SK-N-SH (cell line): ENCODE data around the gene KDM1A. TPM values are rescaled to one million over a fixed set of nuclear protein-coding genes. Genes with fewer than 3 reads are reported as not detected.

Source experiments
- CTCF ChIA-PET: fragments of 300-600, 350-600 bp; formaldehyde crosslinking; extraction: SDS; loops from one replicate; lab custom pipeline; 2021; lab: Yijun Ruan, JAX
- POLR2A ChIA-PET: fragments of 350-600 bp; sonication (Branson Sonifier 250); formaldehyde crosslinking; extraction: SDS; loops from one replicate; lab custom pipeline; 2020; ENCODE audit warnings: antibody characterized with exemption, inconsistent platforms; lab: Yijun Ruan, JAX
- DNase-seq: peaks from one replicate; pipeline ENCODE4 v3.0.0; 2012
- H2AFZ ChIP-seq: fragments of 200-600 bp; sonication (generic); 2 replicates; pipeline ENCODE4 v1.8.1; 2016; ENCODE audit warnings: antibody characterized with exemption, mild to moderate bottlenecking, low read depth
- H3F3A ChIP-seq: fragments of 200-600 bp; sonication (generic); replicated peaks from 2 replicates; pipeline ENCODE3; 2016; ENCODE audit warnings: antibody characterized with exemption, mild to moderate bottlenecking; ENCODE audit not compliant: insufficient read depth
- H3K27ac ChIP-seq, 2 experiments: fragments of 200-500 bp in 1 of 2; fragments of 200-600 bp in 1 of 2; sonication (Bioruptor generic) in 1 of 2; sonication (generic), shearing (Covaris generic) in 1 of 2; 2 replicates each; pipeline versions ENCODE4 v1.5.1 to v1.6.1; 2014 to 2016; ENCODE audit warnings: low read depth in 2 of 2, inconsistent platforms in 1 of 2, low read length in 1 of 2, mild to moderate bottlenecking in 1 of 2, mixed read lengths in 1 of 2
- H3K27me3 ChIP-seq: fragments of 200-600 bp; sonication (generic), shearing (Covaris generic); 2 replicates; pipeline ENCODE4 v1.6.1; 2016; ENCODE audit warnings: mixed run types; ENCODE audit not compliant: insufficient read depth
- H3K36me3 ChIP-seq, 2 experiments: fragments of 200-500 bp in 1 of 2; fragments of 200-600 bp in 1 of 2; sonication (Bioruptor generic) in 1 of 2; sonication (generic) in 1 of 2; replicated peaks in 1 of 2; 2 replicates each; pipeline versions ENCODE3 to v1.5.1; 2014 to 2016; ENCODE audit warnings: low read length in 1 of 2, mild to moderate bottlenecking in 1 of 2; ENCODE audit not compliant: insufficient read depth in 2 of 2, control insufficient read depth in 1 of 2
- H3K4me1 ChIP-seq, 2 experiments: fragments of 200-500 bp in 1 of 2; fragments of 200-600 bp in 1 of 2; sonication (Bioruptor generic) in 1 of 2; sonication (generic), shearing (Covaris generic) in 1 of 2; 2 replicates each; pipeline versions ENCODE4 v1.5.1 to v1.6.1; 2014 to 2016; ENCODE audit warnings: low read depth in 1 of 2, low read length in 1 of 2, mixed run types in 1 of 2; ENCODE audit not compliant: insufficient read depth in 2 of 2, control insufficient read depth in 1 of 2
- H3K4me2 ChIP-seq: fragments of 200-600 bp; sonication (generic), shearing (Covaris generic); 2 replicates; pipeline ENCODE4 v1.6.1; 2017; ENCODE audit warnings: mixed run types
- H3K4me3 ChIP-seq, 2 experiments: fragments of 200-500 bp in 1 of 2; fragments of 200-600 bp in 1 of 2; sonication (Bioruptor generic) in 1 of 2; sonication (generic), shearing (Covaris generic) in 1 of 2; 2 replicates each; pipeline versions ENCODE4 v1.5.1 to v1.8.1; 2014 to 2016; ENCODE audit warnings: low read depth in 2 of 2, inconsistent platforms in 1 of 2, low read length in 1 of 2, mild to moderate bottlenecking in 1 of 2, mixed read lengths in 1 of 2, moderate library complexity in 1 of 2
- H3K79me2 ChIP-seq: fragments of 200-600 bp; sonication (generic); 2 replicates; pipeline ENCODE4 v1.8.1; 2017; ENCODE audit warnings: mild to moderate bottlenecking; ENCODE audit not compliant: insufficient read depth
- H3K9ac ChIP-seq: fragments of 200-600 bp; sonication (generic); 2 replicates; pipeline ENCODE4 v1.6.1; 2017; ENCODE audit warnings: mixed run types
- H3K9me2 ChIP-seq: fragments of 200-600 bp; sonication (generic); 2 replicates; pipeline ENCODE4 v1.6.1; 2017; ENCODE audit warnings: mixed run types
- H3K9me3 ChIP-seq: fragments of 200-600 bp; sonication (generic); 2 replicates; pipeline ENCODE4 v1.6.1; 2017; ENCODE audit warnings: mixed run types, mild to moderate bottlenecking, moderate library complexity
- H4K20me1 ChIP-seq: fragments of 200-600 bp; sonication (generic); 2 replicates; pipeline ENCODE4 v1.6.1; 2017; ENCODE audit warnings: mild to moderate bottlenecking, mixed run types; ENCODE audit not compliant: insufficient read depth
- ELF1 ChIP-seq: IDR thresholded peaks from 2 replicates; pipeline ENCODE4 v1.4.0; 2012
- EZH2phosphoT487 ChIP-seq: fragments of 200-600 bp; sonication (generic); IDR thresholded peaks from 2 replicates; pipeline ENCODE4 v1.6.1; 2017; ENCODE audit warnings: low read depth, mixed run types, mild to moderate bottlenecking, antibody characterized with exemption, moderate library complexity, borderline replicate concordance
- FOXM1 ChIP-seq: IDR thresholded peaks from 2 replicates; pipeline ENCODE4 v1.4.0; 2012; ENCODE audit warnings: low read depth, mild to moderate bottlenecking
- GABPA ChIP-seq: IDR thresholded peaks from 2 replicates; pipeline ENCODE4 v1.4.0; 2012; ENCODE audit warnings: low read depth, mild to moderate bottlenecking
- IRF3 ChIP-seq: fragments of 150-350 bp; IDR thresholded peaks from 2 replicates; pipeline ENCODE4 v1.6.1; 2016; ENCODE audit warnings: mild to moderate bottlenecking, low read depth, low read length
- JUND ChIP-seq: IDR thresholded peaks from 2 replicates; pipeline ENCODE4 v1.4.0; 2012
- MAX ChIP-seq: IDR thresholded peaks from 2 replicates; pipeline ENCODE4 v1.4.0; 2012; ENCODE audit warnings: low read depth
- MXI1 ChIP-seq: IDR thresholded peaks from 2 replicates; pipeline ENCODE4 v1.6.1; 2012; ENCODE audit warnings: mild to moderate bottlenecking, low read depth, low read length, improper control_type of control experiment
- NFIC ChIP-seq: IDR thresholded peaks from 2 replicates; pipeline ENCODE4 v1.4.0; 2012; ENCODE audit warnings: borderline replicate concordance
- NRF1 ChIP-seq: IDR thresholded peaks from 2 replicates; pipeline ENCODE4 v1.6.1; 2012; ENCODE audit warnings: low read depth, mild to moderate bottlenecking, low read length
- POLR2AphosphoS5 ChIP-seq: IDR thresholded peaks from 2 replicates; pipeline ENCODE4 v1.6.1; 2012; ENCODE audit warnings: low read depth, low read length
- RFX5 ChIP-seq: IDR thresholded peaks from 2 replicates; pipeline ENCODE4 v1.6.1; 2012; ENCODE audit warnings: mild to moderate bottlenecking, improper control_type of control experiment, low read length
- RXRA ChIP-seq: IDR thresholded peaks from 2 replicates; pipeline ENCODE4 v1.4.0; 2012; ENCODE audit warnings: low read depth, mild to moderate bottlenecking, borderline replicate concordance
- TCF12 ChIP-seq: IDR thresholded peaks from 2 replicates; pipeline ENCODE4 v1.4.0; 2012
- TEAD4 ChIP-seq: IDR thresholded peaks from 2 replicates; pipeline ENCODE4 v1.4.0; 2012; ENCODE audit warnings: mild to moderate bottlenecking, borderline replicate concordance; ENCODE audit not compliant: insufficient read depth
- USF1 ChIP-seq: IDR thresholded peaks from 2 replicates; pipeline ENCODE4 v1.4.0; 2012; ENCODE audit warnings: low read depth, borderline replicate concordance
- USF2 ChIP-seq: fragments of 150-350 bp; IDR thresholded peaks from 2 replicates; pipeline ENCODE4 v1.6.1; 2017; ENCODE audit warnings: antibody characterized with exemption, low read length, low read depth, borderline replicate concordance
- YY1 ChIP-seq: IDR thresholded peaks from 2 replicates; pipeline ENCODE4 v1.4.0; 2012; ENCODE audit warnings: low read depth, mild to moderate bottlenecking
- WGBS: methylation state at CpG from one replicate; pipeline ENCODE4 v1.1.6; 2017; ENCODE audit warnings: low lambda C conversion rate; 5-methylcytosine and 5-hydroxymethylcytosine counted together
- polyA plus RNA-seq, 3 experiments: library from polyadenylated mRNA; depleted of rRNA; stranded (reverse); fragments of >200 nt; gene quantifications; 2 replicates each; pipeline ENCODE4 v1.2.3, GENCODE V29; 2012

Gene KDM1A
- polyA plus RNA-seq, 1 of the 3 experiments (the other 2 are of a cell fraction): 71.0 TPM

- peaks cover 9% of the 10 kb centered on the region for H3F3A ChIP-seq
- H3K27me3 ChIP-seq: no peaks in the 10 kb centered on the region
- H3K36me3 ChIP-seq: peaks cover 52 to 92% of the 10 kb centered on the region in 2 experiments
- no peak overlapping the region for H3K9ac ChIP-seq
- no peak for DNase-seq
- no peaks in the 10 kb centered on the region for H3K9me2 ChIP-seq
- POLR2A ChIA-PET: no interaction called here
- peaks cover 10% of the 10 kb centered on the region; the same call in 1 of the 2 replicates for H4K20me1 ChIP-seq
- no peaks in the 10 kb centered on the region for H3K9me3 ChIP-seq
- no peak overlapping the region for H3K27ac ChIP-seq
- H2AFZ ChIP-seq: no peak overlapping the region
- H3K4me3 ChIP-seq: no peak overlapping the region
- CTCF ChIA-PET: interaction anchor here (1.1 to 5.1 kb wide), 3 partner anchors 10 to 96 kb away, joined by 3 to 31 read pairs (median 25); no protein-coding TSS in a partner anchor
- H3K79me2 ChIP-seq: peaks cover 17% of the 10 kb centered on the region
- 95% methylated on average over 2 of the region's 2 CpGs for WGBS
- H3K4me2 ChIP-seq: no peak overlapping the region
- H3K4me1 ChIP-seq: no peaks in the 10 kb centered on the region
- TF ChIP-seq NRF1: no peak
- TF ChIP-seq MXI1: no peak
- no peak for TF ChIP-seq EZH2phosphoT487
Observed at GRCh38 chr1:23088027-23088426, 68.8 kb downstream of the KDM1A start.

GRCh38 chr1:23090056-23090455 is 70.8 kb downstream of the KDM1A start:
- Histone ChIP-seq H3K36me3 (peaks cover 57 to 89% of the 10 kb centered on the region in 2 experiments), H2AFZ (no peak overlapping the region), H3K79me2 (peaks cover 30% of the 10 kb centered on the region), H3K27ac (no peak overlapping the region), H3K4me1 (no peaks in the 10 kb centered on the region)
- no peak for DNase-seq
- WGBS: 94% methylated on average over 1 of the region's 1 CpG
- ChIA-PET POLR2A (no interaction called here), CTCF (interaction anchor here (1.2 to 13.1 kb wide), 5 partner anchors 9 to 127 kb away, joined by 3 to 419 read pairs (median 5); partner anchors contain the start of gene HTR1D)
- TF ChIP-seq FOXM1: no peak
- TF ChIP-seq NFIC: no peak
- TF ChIP-seq, all 33 proteins: peak for 0
- H3K9me3 ChIP-seq: no peaks in the 10 kb centered on the region
- H3K9ac ChIP-seq: no peak overlapping the region
- H3F3A ChIP-seq: no peaks in the 10 kb centered on the region
- no peak overlapping the region for H3K4me3 ChIP-seq
- H3K27me3 ChIP-seq: no peaks in the 10 kb centered on the region
- H4K20me1 ChIP-seq: peaks cover 10% of the 10 kb centered on the region; the same call in 1 of the 2 replicates
- no peaks in the 10 kb centered on the region for H3K9me2 ChIP-seq
- H3K4me2 ChIP-seq: no peak overlapping the region

GRCh38 chr1:23091545-23091944 is 72.3 kb downstream of the KDM1A start:
- Histone ChIP-seq H3K9ac (no peak overlapping the region), H3K9me3 (no peaks in the 10 kb centered on the region), H3K4me3 (no peak overlapping the region), H3K79me2 (peaks cover 42% of the 10 kb centered on the region), H3K9me2 (no peaks in the 10 kb centered on the region), H4K20me1 (0 out of 2 replicates have a peak, but pooled peaks cover 6% of the 10 kb centered on the region), H3K36me3 (peaks cover 59 to 76% of the 10 kb centered on the region in 2 experiments), H3K27me3 (no peaks in the 10 kb centered on the region), H2AFZ (no peak overlapping the region), H3K4me2 (no peak overlapping the region), H3K27ac (no peak overlapping the region), H3F3A (no peaks in the 10 kb centered on the region), H3K4me1 (no peaks in the 10 kb centered on the region)
- CTCF ChIA-PET: interaction anchor here (0.8 to 13.1 kb wide), 2 partner anchors 9 to 93 kb away, joined by 3 to 419 read pairs; no protein-coding TSS in a partner anchor
- no peak for TF ChIP-seq TCF12
- TF ChIP-seq GABPA: no peak
- no peak for TF ChIP-seq MAX
- no peak for TF ChIP-seq POLR2AphosphoS5
- TF ChIP-seq YY1: no peak
- no peak for TF ChIP-seq ELF1
- TF ChIP-seq JUND: no peak
- TF ChIP-seq TEAD4: no peak
- no peak for TF ChIP-seq USF2
- TF ChIP-seq RFX5: no peak
- TF ChIP-seq IRF3: no peak
- no peak for TF ChIP-seq MXI1
- no peak for TF ChIP-seq RXRA
- no peak for TF ChIP-seq USF1
- POLR2A ChIA-PET: no interaction called here
- DNase-seq: no peak
- 88% methylated on average over 5 of the region's 7 CpGs for WGBS
